Smooth muscle cell (in vitro differentiated cells): ENCODE measurements around the gene GLI1. TPM values are rescaled to one million over a fixed set of nuclear protein-coding genes. Genes with fewer than 3 reads are reported as not detected.

Source experiments
- DNase-seq: peaks from one replicate; lab custom pipeline; 2025; ENCODE audit not compliant: unreplicated experiment; lab: John Stamatoyannopoulos, UW
- H2AFZ ChIP-seq: fragments of 200-600 bp; sonication (generic); 2 replicates; pipeline ENCODE4 v1.6.0; 2016; ENCODE audit warnings: antibody characterized with exemption, low read depth, mild to moderate bottlenecking
- H3F3A ChIP-seq: fragments of 200-600 bp; sonication (generic); 2 replicates; pipeline ENCODE4 v1.6.0; 2017; ENCODE audit warnings: antibody characterized with exemption, low read depth
- H3K27ac ChIP-seq: fragments of 200-600 bp; sonication (generic); 2 replicates; pipeline ENCODE4 v1.5.1; 2016; ENCODE audit warnings: low read depth, mild to moderate bottlenecking
- H3K27me3 ChIP-seq: fragments of 200-600 bp; sonication (generic); 2 replicates; pipeline ENCODE4 v1.6.1; 2016; ENCODE audit warnings: low read depth, mild to moderate bottlenecking
- H3K36me3 ChIP-seq: fragments of 200-600 bp; sonication (generic); 2 replicates; pipeline ENCODE4 v1.5.1; 2016; ENCODE audit warnings: low read depth
- H3K4me1 ChIP-seq: fragments of 200-600 bp; sonication (generic); 2 replicates; pipeline ENCODE4 v1.5.1; 2016; ENCODE audit warnings: low read depth
- H3K4me2 ChIP-seq: fragments of 200-600 bp; sonication (generic); 2 replicates; pipeline ENCODE4 v1.6.0; 2016; ENCODE audit warnings: mild to moderate bottlenecking
- H3K4me3 ChIP-seq: fragments of 200-600 bp; sonication (generic); 2 replicates; pipeline ENCODE4 v1.5.1; 2016; ENCODE audit warnings: mild to moderate bottlenecking
- H3K79me2 ChIP-seq: fragments of 200-600 bp; sonication (generic); 2 replicates; pipeline ENCODE4 v1.6.0; 2016; ENCODE audit warnings: low read depth, mild to moderate bottlenecking
- H3K9ac ChIP-seq: fragments of 200-600 bp; sonication (generic); 2 replicates; pipeline ENCODE4 v1.6.0; 2016; ENCODE audit warnings: low read depth
- H3K9me3 ChIP-seq: fragments of 200-600 bp; sonication (generic); replicated peaks from 2 replicates; pipeline ENCODE4 v1.5.1; 2016; ENCODE audit warnings: low read depth
- H4K20me1 ChIP-seq: fragments of 200-600 bp; sonication (generic); 2 replicates; pipeline ENCODE4 v1.6.0; 2016; ENCODE audit warnings: low read depth
- WGBS: methylation state at CpG from one replicate; pipeline ENCODE4 v1.1.7; 2016; ENCODE audit warnings: low lambda C conversion rate; 5-methylcytosine and 5-hydroxymethylcytosine counted together
- polyA plus RNA-seq: library from polyadenylated mRNA; unstranded; fragments of >200 nt; fragmentation: Nextera tagmentation; extraction: Ambion mirVana; gene quantifications from 2 replicates; pipeline ENCODE4 v1.2.1, GENCODE V29; 2016
- total RNA-seq: library from RNA; depleted of rRNA; stranded (reverse); fragments of >200 nt; gene quantifications from 2 replicates; pipeline ENCODE4 v1.2.3, GENCODE V29; 2014
- TF ChIP-seq, protein P1 (sequence below): fragments of 200-600 bp; sonication (generic); IDR thresholded peaks from 2 replicates; pipeline ENCODE4 v1.5.1; 2017; ENCODE audit warnings: borderline replicate concordance, mild to moderate bottlenecking, antibody characterized with exemption; ENCODE audit not compliant: insufficient read depth, poor library complexity, severe bottlenecking

Gene GLI1
- total and polyA plus RNA-seq, 2 experiments from 2014 or later: 0.50 to 1.4 TPM

DNA sequence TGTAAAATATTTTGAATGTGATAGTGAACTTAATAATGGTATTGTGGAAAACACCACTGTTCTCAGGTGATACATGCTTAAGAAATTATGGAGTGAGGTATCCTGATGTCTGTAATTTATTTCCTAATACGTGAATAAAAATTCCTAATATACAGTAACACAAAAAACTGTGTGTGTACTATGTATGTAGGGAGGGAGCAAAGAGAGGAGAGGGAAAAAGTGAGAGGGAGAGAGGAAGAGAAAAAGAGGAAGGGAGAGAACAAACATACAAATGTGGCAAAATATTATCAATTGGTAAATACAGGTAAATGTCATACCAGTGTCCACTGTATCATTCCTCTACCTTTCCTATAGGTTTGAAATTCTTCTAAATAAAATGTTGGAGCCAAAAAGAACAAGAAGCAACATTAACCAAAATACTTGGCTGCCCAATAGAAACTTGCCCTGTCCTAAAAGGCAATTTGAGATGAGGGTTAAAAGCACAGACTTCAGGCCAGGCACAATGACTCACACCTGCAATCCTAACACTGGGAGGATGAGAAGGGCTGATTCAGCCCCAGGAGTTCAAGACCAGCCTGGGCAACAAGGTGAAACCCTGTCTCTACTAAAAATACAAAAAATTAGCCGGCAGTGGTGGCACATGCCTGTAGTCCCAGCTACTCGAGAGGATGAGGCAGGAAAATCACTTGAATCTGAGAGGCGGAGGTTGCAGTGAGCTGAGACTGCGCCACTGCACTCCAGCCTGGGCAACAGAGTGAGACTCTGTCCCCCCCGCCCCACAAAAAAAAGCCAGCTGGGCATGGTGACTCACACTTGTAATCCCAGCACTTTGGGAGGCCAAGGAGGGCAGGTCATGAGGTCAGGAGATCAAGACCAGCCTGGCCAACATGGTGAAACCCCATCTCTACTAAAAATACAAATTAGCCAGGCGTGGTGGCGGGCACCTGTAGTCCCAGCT lies 43.3 kb upstream of the GLI1 start:
- H3K27me3 ChIP-seq: no peaks in the 10 kb centered on the region
- peaks cover 42% of the 10 kb centered on the region for H3K79me2 ChIP-seq
- no peaks in the 10 kb centered on the region for H3K4me1 ChIP-seq
- TF ChIP-seq, protein P1, sequence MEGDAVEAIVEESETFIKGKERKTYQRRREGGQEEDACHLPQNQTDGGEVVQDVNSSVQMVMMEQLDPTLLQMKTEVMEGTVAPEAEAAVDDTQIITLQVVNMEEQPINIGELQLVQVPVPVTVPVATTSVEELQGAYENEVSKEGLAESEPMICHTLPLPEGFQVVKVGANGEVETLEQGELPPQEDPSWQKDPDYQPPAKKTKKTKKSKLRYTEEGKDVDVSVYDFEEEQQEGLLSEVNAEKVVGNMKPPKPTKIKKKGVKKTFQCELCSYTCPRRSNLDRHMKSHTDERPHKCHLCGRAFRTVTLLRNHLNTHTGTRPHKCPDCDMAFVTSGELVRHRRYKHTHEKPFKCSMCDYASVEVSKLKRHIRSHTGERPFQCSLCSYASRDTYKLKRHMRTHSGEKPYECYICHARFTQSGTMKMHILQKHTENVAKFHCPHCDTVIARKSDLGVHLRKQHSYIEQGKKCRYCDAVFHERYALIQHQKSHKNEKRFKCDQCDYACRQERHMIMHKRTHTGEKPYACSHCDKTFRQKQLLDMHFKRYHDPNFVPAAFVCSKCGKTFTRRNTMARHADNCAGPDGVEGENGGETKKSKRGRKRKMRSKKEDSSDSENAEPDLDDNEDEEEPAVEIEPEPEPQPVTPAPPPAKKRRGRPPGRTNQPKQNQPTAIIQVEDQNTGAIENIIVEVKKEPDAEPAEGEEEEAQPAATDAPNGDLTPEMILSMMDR: no peak
- no peaks in the 10 kb centered on the region for H3K9me3 ChIP-seq
- H3K36me3 ChIP-seq: no peaks in the 10 kb centered on the region
- H2AFZ ChIP-seq: no peak overlapping the region
- DNase-seq: no peak
- H3F3A ChIP-seq: no peaks in the 10 kb centered on the region
- H3K9ac ChIP-seq: no peak overlapping the region
- no peak overlapping the region for H3K4me3 ChIP-seq
- peaks cover 63% of the 10 kb centered on the region for H4K20me1 ChIP-seq
- WGBS: 92% methylated on average over 8 of the region's 8 CpGs
- no peak overlapping the region for H3K4me2 ChIP-seq
- H3K27ac ChIP-seq: no peak overlapping the region

DNA sequence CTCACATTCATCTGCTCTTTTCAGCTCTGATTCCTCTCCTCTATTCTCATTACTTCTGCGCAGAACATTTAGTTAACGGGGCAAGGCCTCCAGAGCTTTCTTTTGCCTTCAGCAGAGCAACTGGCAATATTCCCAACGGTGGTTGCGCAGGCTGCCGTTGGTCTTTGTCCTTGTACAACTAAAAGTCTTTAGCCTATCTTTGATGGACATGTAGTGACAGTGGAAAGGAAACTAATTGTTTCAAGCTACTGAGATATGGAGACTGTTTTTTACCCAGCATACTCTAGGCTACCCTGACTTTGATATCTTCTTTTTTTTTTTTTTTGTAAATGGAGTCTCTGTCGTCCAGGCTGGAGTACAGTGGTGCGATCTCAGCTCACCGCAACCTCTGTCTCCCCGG lies 41.3 kb upstream of the GLI1 start:
- Histone ChIP-seq H3K27me3 (no peaks in the 10 kb centered on the region), H3K9me3 (no peaks in the 10 kb centered on the region), H2AFZ (no peak overlapping the region), H3F3A (no peaks in the 10 kb centered on the region), H3K4me3 (no peak overlapping the region), H3K9ac (no peak overlapping the region), H3K4me2 (no peak overlapping the region), H3K36me3 (no peaks in the 10 kb centered on the region), H3K79me2 (peaks cover 41% of the 10 kb centered on the region), H3K27ac (no peak overlapping the region), H3K4me1 (no peaks in the 10 kb centered on the region), H4K20me1 (peaks cover 61% of the 10 kb centered on the region)
- DNase-seq: no peak
- TF ChIP-seq, protein P1: no peak
- WGBS: 98% methylated on average over 9 of the region's 9 CpGs

DNA sequence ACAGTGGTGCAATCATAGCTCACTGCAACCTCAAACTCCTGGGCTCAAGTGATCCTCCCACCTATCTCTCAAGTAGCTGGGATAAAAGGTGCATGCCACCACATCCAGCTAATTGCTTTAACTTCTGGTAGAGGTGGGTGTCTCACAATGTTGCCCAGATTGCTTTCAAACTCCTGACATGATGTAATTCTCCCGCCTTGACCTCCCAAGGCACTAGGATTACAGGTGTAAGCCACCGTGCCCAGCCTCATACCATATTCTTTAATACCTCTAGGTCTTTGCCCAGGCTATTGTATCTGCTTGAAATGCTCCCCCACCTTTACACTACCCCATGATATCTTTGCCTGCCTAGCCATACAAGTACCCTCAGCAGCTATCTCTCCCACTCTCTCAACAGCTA lies 40.1 kb upstream of the GLI1 start:
- no peak for DNase-seq
- Histone ChIP-seq H3K36me3 (no peaks in the 10 kb centered on the region), H3K4me3 (no peak overlapping the region), H3K9me3 (no peaks in the 10 kb centered on the region), H3K79me2 (peaks cover 46% of the 10 kb centered on the region), H3K4me1 (no peaks in the 10 kb centered on the region), H3K27ac (no peak overlapping the region), H3F3A (no peaks in the 10 kb centered on the region), H4K20me1 (peaks cover 60% of the 10 kb centered on the region), H3K27me3 (no peaks in the 10 kb centered on the region), H2AFZ (no peak overlapping the region), H3K9ac (no peak overlapping the region), H3K4me2 (no peak overlapping the region)
- TF ChIP-seq, protein P1: no peak
- WGBS: 100% methylated on average over 2 of the region's 2 CpGs
